HT1080 (cell line): ENCODE results near the gene PQBP1. TPM values are rescaled to one million over a fixed set of nuclear protein-coding genes. Genes with fewer than 3 reads are reported as not detected.
"Not testable (repeated sequence)": the region's sequence is repeated elsewhere in the genome, so short reads cannot be mapped to it uniquely, and the experiment has no call there.

Experiments
- DNase-seq: peaks from one replicate; pipeline ENCODE4 v3.0.0-alpha.2; 2015; ENCODE audit warnings: low read depth
- polyA plus RNA-seq, 2 experiments: library from polyadenylated mRNA; depleted of rRNA; stranded (reverse); fragments of >200 nt; gene quantifications; 2 replicates each; pipeline ENCODE4 v1.2.3, GENCODE V29; 2015
- total RNA-seq: library from RNA; depleted of rRNA; stranded (reverse); fragments of >200 nt; shearing (Covaris generic); gene quantifications from 2 replicates; pipeline ENCODE4 v1.2.3, GENCODE V29; 2014; rRNA removed

Gene PQBP1, protein sequence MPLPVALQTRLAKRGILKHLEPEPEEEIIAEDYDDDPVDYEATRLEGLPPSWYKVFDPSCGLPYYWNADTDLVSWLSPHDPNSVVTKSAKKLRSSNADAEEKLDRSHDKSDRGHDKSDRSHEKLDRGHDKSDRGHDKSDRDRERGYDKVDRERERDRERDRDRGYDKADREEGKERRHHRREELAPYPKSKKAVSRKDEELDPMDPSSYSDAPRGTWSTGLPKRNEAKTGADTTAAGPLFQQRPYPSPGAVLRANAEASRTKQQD
- 80.8 and 109 TPM in 2 replicates for total RNA-seq
- 42.2 and 47.2 TPM in 2 replicates for polyA plus RNA-seq (2015; cell fraction: cytosol; rRNA removed)
- polyA plus RNA-seq (2015; cell fraction: nucleus; rRNA removed), result 48.8 and 51.8 TPM in 2 replicates

DNA sequence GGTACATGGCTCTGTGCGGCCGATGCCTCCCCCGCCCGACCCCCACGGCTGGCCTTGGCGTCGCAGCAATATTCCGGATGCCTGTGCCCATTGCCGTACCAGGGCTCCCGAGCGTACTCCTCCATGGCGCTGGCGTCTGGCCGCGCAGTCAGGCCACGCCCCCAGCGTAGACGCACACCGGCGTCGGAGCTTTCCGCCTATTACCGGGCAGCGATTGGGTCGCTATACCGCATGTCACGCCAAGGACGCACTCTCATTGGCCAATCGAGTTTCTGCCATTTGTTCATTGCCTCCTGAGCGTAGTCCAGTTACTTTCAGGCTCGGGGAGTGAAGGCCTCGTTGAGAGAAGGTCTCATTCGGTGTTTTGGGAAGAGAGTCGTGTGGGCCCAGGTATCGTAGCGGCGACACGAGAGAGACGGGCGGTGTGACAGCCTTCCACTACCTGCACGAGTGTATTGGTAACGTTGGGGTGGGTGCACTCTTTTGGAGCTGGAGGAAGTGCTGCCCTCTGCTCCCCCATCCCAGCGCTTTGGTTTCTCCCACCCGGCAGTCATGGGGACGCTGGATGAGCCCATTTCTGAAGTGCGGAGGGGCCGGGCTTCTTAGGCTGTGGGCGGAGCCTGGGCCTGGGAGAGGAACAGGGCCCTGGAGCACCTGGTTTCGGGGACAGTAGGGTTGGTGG is at the start of gene PQBP1, which contains the start of gene TIMM17B:
PQBP1 (plus strand) TSS at position 306 of the 682 bp plus-strand sequence. CDS start 580 bp downstream, outside the sequence.
TIMM17B (minus strand) TSS at position 144 of the 682 bp plus-strand sequence; CDS start at position 125, 19 bp downstream.
- peak; percentile 93 for DNase-seq

DNA sequence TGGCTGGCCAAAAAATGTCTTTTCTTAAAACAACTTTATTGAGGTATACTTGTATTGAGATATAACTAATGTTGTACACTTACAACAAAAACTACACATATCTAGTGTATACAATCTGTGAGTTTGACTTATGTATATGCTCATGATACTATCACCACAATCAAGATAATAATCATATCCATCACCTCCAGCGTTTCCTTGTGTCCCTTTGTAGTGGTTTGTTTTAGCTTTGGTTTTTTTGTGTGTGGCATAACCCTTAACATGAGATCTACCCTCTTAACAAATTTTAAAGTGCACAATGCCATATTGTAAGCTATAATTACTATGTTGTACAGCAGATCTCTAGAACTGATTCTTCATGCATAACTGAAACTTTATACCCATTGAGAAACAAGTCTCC is 48.9 kb upstream of the PQBP1 start:
- no peak for DNase-seq

DNA sequence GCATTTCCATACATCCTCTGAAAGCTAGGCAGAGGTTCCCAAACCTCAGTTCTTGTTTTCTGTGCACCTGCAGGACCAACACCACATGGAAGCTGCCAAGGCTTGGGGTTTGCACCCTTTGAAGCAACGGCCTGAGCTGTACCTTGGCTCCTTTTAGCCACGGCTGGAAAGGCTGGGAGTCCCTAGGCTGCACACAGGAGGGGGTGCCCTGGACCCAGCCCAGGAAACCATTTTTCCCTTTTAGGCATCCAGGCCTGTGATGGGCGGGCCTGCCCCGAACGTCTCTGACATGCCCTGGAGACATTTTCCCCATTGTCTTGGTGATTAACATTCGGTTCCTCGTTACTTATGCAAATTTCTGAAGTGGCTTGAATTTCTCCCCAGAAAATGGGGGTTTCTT is 44.9 kb upstream of the PQBP1 start:
- no peak for DNase-seq

DNA sequence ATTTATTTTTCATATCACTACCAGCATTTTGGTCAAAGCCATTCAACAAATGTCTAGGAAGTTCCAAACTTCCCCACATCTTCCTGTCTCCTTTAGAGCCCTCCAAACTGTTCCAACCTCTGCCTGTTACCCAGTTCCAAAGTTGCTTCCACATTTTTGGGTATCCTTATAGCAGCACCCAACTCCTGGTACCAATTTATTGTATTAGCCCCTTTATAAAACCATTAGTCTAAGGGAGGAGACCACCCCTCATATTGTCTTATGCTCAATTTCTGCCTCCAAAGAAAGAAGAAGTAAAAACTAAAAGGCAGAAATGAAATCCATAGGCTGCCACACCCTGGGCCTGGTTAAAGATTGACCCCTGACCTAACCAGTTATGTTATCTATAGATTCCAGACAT is 44.2 kb upstream of the PQBP1 start:
- not testable (repeated sequence) for DNase-seq

DNA sequence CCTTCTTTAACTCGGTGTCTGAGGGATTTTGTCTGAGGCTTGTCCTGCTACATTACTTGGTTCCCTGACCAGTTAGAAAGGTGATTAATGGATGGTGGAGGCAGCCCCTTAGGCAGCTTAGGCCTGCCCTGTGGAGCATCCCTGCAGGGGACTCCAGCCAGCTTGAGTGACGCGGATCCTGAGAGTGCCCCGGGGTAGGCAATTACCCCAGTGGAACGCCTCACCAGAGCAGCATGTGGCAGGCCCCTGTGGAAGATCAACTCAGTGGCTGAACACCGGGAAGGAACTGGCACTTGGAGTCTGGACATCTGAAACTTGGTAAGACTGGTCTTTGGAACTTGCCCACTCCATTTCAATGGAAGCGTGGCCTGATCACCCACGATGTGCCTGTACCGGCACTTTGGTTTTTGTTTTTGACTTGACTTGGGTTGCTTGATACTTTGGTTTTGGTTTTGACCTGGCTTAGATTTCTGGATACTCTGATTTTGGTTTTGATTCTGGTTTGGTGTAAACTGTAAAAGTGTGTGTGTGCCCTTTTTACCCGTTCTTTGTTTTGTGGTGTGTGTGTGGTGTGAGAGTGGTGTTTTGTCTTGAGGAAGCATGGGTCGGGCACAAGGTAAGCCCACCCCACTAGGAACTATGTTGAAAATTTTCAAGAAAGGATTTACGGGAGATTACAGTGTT is 43.5 kb upstream of the PQBP1 start:
- not testable (repeated sequence) for DNase-seq

DNA sequence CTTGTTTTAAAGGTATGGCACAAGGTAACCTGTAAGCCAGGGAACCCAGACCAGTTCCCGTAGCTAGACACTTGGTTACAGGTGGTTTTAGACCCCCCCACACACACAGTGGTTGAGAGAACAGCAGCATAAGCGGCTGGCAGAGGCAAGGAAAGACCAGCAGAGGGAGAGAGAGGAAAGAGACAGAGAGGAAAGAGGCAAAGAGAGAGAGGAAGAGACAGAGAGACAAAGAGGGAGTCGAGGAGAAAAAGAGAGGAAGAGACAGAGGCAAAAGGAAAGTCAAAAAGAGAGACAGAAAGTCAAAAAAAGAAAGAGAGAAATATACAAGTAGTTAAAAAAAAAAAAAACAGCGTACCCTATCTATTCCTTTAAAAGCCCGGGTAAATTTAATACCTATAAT is 42.8 kb upstream of the PQBP1 start:
- DNase-seq, result peak; percentile 25

DNA sequence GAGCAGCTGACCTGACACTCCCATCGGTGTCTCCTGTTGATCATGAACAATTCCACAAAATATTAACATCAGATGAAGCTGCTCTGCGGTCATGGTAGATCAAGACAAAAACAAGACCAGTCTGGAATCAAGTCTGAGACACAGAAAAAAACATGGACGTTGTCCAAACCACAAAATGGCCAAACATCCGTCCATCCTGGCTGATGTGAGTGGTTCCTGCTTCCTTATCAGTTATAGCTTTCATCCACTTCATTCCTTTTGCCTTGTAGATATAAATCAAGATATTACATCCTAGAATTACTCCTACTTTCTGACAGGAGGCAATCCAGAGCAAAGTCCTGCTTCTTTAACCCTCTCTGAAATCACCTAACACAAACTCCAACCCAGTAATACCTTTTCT is 33.5 kb upstream of the PQBP1 start:
- peak; percentile 64 for DNase-seq

DNA sequence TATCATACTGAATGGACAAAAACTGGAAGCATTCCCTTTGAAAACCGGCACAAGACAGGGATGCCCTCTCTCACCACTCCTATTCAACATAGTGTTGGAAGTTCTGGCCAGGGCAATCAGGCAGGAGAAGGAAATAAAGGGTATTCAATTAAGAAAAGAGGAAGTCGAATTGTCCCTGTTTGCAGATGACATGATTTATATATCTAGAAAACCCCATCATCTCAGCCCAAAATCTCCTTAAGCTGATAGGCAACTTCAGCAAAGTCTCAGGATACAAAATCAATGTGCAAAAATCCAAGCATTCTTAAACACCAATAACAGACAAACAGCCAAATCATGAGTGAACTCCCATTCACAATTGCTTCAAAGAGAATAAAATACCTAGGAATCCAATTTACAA is 25.7 kb upstream of the PQBP1 start:
- not testable (repeated sequence) for DNase-seq

DNA sequence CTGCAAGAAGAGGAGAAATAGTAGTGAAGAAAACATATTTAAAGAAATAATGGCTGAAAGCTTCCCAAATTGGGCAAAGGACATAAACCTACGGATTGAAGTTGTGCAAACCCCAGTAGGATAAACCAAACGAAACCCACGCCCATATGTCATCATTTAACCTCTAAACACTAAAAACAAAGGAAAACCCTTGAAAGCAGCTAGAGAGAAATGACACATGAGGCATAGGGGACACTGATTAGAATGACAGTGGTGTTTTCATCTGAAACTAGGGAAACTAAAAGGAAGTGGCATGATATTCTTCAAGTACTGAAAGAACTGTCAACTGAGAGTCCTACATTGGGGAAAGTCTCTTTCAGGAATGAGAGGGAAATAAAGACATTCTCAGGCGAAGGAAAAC is 20.8 kb upstream of the PQBP1 start:
- DNase-seq, result not testable (repeated sequence)

DNA sequence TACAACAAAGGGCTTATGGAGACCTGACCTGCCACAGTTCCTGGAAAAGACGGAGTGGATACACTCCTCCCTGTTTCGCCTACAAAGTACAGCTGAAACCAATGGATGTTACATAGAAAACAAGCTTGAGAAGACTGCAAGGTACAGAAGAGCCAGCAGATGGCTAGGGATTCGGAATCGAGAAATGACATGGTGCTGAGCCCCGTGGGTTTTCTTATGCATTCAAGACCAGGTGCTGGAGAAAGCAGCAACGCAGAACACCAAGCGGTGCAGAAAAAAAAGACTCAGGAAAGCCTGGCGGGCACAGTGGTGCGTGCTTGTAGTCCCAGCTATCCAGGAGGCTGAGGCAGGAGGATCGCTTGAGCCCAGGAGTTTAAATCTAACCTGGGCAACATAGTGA is 14.0 kb upstream of the PQBP1 start:
- DNase-seq, result no peak

DNA sequence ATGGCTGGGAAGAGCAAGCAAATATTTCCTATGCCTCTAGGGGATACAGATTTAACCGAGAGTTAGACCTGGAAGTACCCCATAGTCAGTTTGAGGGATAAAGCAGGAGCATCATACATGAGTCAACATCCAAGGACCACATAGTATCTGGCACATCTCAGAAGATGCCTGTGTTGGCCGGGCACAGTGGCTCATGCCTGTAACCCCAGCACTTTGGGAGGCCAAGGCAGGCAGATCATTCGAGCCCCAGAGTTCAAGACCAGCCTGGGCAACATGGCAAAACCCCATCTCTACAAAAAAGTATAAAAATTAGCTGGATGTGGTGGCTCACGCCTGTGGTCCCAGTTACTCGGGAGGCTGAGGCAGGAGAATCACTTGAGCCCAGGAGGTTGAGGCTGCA is 11.1 kb upstream of the PQBP1 start:
- DNase-seq, result not testable (repeated sequence)

DNA sequence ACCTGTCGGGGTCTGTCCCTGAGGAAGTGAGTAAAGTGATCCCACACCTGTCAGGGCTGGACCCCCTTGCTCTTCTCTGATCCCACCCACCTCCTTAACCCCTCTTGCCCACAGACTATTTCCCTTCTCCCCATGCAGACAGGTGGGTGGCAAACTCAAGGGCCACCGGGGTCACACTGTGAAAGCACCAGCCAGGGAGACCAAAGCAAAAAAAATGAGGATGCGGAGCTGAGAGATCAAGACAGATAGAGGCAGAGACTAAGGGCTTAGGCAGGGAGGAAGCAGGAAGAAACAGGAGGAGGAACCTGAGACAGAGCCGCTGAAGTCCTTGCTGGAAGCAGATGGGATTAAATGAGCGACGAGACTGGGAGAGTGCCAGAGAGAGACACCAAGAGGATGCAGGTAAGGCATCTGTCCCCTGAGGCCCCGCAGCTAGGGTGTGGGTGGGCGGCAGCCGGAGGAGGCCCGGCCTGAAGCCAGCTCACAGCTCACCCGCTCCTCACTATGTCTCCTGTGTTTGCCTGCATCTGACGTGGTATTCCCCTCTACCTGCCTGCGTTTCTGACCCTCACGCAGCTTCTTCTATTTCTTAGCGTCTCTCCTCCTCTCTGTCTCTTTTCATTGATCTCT is 7.3 kb upstream of the PQBP1 start:
- no peak for DNase-seq

DNA sequence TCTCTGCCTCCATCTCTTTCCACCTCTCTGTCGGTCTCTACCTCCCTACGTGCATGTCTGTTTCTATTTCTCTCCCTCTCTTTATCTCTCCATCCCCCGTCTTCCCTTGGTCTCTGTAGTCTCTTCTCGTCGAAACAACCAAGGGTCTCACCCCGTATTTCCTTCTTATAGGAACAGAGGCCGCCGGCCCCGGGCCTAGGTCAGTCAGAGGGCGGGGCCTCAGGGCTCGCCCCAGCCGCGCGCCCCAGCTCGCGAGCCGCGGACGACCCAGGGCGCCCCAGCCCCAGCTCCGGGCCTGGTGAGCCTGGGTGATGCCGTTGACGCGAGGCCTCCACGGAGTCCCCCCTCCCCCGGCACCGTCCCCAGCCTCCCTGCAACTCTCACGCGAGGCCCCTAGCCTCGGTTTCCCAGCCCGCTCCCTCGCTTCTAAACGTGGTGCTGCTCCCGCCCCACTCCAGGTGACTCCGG is 6.8 kb upstream of the PQBP1 start:
- no peak for DNase-seq

DNA sequence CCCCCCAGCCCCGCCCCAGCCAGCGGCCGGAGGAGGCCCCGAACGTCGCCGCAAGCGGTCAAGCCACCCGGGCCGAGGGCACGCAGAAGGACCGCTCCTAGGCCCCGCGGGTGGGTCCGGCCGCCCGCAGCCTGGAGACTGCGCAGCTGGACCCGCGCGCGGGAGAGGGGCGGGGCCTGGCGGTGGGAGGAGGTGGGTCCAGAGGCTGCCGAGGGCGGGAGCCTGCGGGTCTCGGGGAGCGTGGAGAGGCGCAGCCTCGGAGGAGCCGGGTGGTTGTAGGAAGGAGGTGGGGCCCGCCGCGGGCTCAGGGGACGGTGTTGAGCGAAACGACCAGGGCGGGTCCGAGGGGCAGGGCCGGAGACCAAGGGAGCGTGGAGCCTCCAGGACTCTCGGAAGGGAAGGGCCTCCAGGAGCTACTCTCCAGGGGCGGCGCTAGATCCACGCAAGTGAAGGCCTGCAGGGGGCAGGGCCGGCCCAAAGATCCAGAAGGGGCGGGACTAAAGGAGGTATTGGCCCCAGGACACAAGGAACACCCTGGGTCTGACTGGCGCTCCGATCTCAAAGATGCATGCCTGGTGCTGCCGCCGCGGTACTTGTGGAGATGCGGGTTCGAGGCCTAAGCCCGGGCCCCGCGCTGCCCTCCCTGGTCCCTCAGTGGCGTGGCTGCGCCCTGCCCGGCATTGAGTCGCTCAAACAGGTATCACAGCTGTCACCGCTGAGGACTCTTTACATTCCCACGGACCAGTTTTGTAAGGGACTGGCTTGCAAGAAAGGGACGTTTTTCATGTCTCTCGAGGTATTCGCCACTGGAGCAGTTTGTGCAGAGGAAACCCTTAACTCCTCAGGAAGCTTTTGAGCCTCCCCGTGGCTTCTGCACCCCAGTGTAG is 6.1 kb upstream of the PQBP1 start:
- DNase-seq, result peak; percentile 57

DNA sequence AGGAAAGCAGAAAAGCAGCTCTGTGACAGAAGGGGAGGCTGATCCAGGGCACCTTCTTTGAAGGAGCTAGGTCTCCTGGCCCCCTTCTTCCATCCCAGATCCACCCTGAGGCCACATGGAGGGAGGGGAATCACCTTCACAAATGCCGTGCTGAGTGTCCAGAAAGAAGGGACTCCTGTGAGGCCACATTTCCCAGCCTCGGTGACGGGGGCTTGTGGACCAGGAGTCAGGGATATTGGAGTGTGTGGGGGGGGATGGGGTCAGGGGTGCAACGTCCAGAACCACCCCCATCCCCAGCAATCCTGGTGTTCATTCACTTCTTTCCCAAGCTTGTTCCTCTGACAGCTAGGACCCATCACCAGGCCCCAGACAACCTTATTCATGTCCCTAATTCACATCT is 4.8 kb upstream of the PQBP1 start:
- no peak for DNase-seq

DNA sequence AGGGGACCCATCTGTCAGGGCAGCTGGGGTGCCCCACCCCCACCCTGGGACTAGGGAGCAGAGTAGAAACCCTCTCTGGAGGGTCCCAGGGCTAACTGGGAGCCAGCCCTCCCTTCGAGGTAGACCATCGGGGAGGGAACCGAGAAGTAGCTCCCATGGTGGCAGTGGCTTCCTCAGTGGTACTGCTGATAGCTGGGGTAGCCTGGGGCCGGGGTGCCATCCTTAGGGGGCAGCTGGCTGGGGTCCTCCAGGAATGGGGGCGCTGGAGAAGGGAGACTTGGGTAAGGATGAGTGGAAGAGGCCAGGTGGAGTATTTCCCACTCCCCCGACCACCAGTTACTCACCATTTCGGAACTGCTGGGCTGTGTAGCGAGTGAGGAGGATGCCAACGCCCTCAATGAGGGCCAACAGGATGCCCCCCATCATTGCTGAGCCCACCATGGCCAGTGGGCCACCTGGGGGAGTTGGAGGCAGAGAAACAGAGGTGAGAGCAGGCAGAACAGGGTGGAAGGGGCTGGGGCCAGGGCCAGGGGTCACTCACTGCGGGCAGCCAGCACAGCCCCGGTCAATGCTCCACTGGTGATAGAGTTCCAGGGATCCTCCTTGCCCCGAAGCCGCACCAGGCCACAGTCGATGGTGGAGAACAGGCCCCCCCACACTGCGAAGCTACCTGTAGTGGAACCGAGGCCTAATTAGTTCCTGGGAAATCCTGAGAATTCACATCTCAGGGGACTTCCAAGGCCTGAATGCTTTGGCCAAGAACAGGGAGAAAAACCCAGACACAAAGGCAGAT is 4.0 kb upstream of the PQBP1 start:
- no peak for DNase-seq

DNA sequence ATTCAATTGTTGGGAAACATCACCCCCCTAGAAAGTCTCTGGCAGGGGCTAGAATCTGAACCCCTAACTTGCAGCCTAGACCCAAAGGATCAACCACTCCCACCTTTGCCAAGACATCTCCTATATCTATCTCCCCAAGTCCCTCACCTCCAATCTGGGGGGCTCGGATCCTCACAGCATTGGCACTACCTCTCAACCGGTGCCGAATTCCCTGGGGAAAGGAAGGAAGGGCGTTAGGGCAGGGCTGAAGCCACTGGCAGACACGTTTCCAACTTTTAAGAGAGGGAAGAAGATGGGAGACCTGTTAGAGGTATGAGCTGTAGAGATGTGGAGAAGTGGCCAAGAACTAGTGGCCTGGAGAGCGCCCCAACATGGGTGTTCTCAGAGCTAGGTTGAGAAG is 2.8 kb upstream of the PQBP1 start:
- no peak for DNase-seq

DNA sequence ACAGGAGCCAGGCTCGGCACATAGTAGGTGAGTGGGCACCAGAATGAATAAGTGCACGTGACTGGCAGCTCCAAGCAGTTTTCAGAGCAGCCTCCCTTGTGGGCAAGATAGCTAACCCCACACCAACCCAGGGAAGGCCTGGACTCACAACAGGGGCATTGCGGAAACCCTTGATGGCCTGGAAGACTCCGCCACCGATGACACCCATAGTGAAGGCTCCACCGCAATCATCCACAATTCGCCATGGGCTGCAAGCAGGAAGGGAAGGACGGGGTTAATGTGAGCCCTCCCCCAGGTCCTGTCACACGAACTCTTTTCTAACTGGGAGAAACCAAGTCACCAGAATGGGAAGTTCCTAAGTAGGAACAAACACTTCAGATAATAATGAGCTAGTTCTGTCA is 1.1 kb upstream of the PQBP1 start:
- DNase-seq, result no peak

DNA sequence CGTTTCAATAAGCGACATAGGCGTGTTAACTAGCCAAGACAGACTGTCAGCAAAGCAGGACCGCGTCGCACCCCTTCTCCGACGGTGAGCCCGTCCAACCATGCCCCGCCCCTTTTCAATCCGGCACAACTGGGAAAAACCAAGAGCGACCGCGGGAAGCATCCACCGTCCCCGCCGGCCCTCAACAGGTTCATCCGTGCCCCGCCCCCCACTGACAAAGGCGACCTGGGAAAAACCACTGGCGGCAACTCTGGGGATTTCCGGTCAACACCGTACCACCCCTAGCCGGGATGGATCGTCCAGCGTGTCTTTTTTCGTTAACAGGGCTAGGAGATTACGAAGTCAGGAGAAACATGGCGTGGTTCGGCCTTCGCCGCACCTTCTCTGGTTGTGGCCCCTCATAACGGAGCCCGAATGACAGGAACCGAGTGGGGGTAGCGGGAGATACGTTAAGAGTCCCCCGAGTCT is 539 bp upstream of the PQBP1 start:
- peak; percentile 68 for DNase-seq

DNA sequence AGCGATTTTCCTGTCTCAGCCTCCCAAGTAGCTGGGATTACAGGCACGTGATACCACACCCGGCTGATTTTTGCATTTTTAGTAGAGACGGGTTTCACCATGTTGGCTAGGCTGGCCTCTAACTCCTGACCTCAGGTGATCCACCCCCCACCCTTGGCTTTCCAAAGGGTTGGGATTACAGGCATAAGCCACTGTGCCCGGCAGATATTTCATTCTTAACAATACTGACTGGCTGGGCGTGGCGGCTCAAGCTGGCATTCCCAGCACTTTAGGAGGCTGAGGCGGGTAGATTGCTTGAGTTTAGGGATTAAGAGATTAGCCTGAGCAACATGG is 1.3 kb downstream of the PQBP1 start:
- no peak for DNase-seq
